HepG2 (cell line): Measurements from ENCODE around the gene CHCHD3. TPM values are rescaled to one million over a fixed set of nuclear protein-coding genes. Genes with fewer than 3 reads are reported as not detected.

Experiments
- ATAC-seq: fragments of 200-7000 bp; cut with Tn5 transposase; 3 replicates; pipeline ENCODE4 v1.9.1; 2020; ENCODE audit warnings: mild to moderate bottlenecking, moderate library complexity
- BruUV-seq: library from RNA; stranded (reverse); fragments of 400-500 nt; replicated peaks from 2 replicates; lab custom pipeline; 2021; lab: Mats Ljungman, UMichigan
- CTCF ChIA-PET: fragments of 300-600 bp; formaldehyde crosslinking; extraction: SDS; loops from one replicate; lab custom pipeline; 2021; ENCODE audit warnings: low total read pairs, inconsistent platforms, low intra/inter-chr PET ratio; lab: Yijun Ruan, JAX
- POLR2A ChIA-PET: fragments of 350-600 bp; sonication (Branson Sonifier 250); formaldehyde crosslinking; loops from one replicate; lab custom pipeline; 2020; ENCODE audit warnings: antibody characterized with exemption, inconsistent platforms; lab: Yijun Ruan, JAX
- DNase-seq: peaks from one replicate; pipeline ENCODE4 v3.0.0-alpha.2; 2015; ENCODE audit warnings: low spot score
- FAIRE-seq: peaks from 3 replicates; lab custom pipeline; 2011; peaks lifted over from hg19 to GRCh38; lab: Jason Lieb, UNC
- H2AFZ ChIP-seq: one replicate; pipeline ENCODE4 v1.6.1; 2011; ENCODE audit warnings: low read length, inconsistent platforms
- H3K27ac ChIP-seq: fragments of 300-600 bp; 3 replicates; pipeline ENCODE4 v1.8.0; 2011; ENCODE audit warnings: mixed run types, mild to moderate bottlenecking, mixed read lengths, low read length, inconsistent platforms; ENCODE audit not compliant: insufficient read depth; ENCODE audit errors: extremely low read length
- H3K27me3 ChIP-seq, 2 experiments: fragments of 200-600 bp in 1 of 2; 2 replicates in 1 of 2; 3 replicates in 1 of 2; pipeline versions ENCODE4 v1.6.0 to v1.8.0; 2011; ENCODE audit warnings: low read length in 2 of 2, mild to moderate bottlenecking in 2 of 2, moderate library complexity in 2 of 2, inconsistent platforms in 1 of 2; ENCODE audit not compliant: insufficient read depth in 2 of 2, control insufficient read depth in 1 of 2
- H3K36me3 ChIP-seq, 2 experiments: fragments of 200-600 bp in 1 of 2; replicated peaks in 1 of 2; 2 replicates in 1 of 2; 3 replicates in 1 of 2; pipeline versions ENCODE4 v1.5.1 to v1.8.0; 2011; ENCODE audit warnings: low read length in 2 of 2, inconsistent platforms in 1 of 2; ENCODE audit not compliant: insufficient read depth in 2 of 2, control insufficient read depth in 1 of 2
- H3K4me1 ChIP-seq: 2 replicates; pipeline ENCODE4 v1.5.1; 2012; ENCODE audit warnings: low read length, inconsistent platforms; ENCODE audit not compliant: insufficient read depth
- H3K4me2 ChIP-seq: 2 replicates; pipeline ENCODE4 v1.6.0; 2011; ENCODE audit warnings: low read depth, low read length, inconsistent platforms
- H3K4me3 ChIP-seq, 3 experiments: fragments of 200-600 bp in 1 of 3; sonication (generic), shearing (Covaris generic) in 1 of 3; replicated peaks in 1 of 3; 2 replicates each; pipeline ENCODE4 v1.5.1; 2011 to 2016; ENCODE audit warnings: low read length in 3 of 3, inconsistent platforms in 2 of 3, low read depth in 2 of 3, mild to moderate bottlenecking in 2 of 3, control low read depth in 1 of 3, mixed read lengths in 1 of 3; ENCODE audit not compliant: insufficient read depth in 1 of 3
- H3K79me2 ChIP-seq: one replicate; pipeline ENCODE4 v1.6.1; 2011; ENCODE audit warnings: low read length, inconsistent platforms; ENCODE audit not compliant: insufficient read depth
- H3K9ac ChIP-seq: 2 replicates; pipeline ENCODE4 v1.6.0; 2011; ENCODE audit warnings: mild to moderate bottlenecking, low read depth, low read length, inconsistent platforms; ENCODE audit not compliant: insufficient read depth
- H3K9me3 ChIP-seq: 2 replicates; pipeline ENCODE4 v1.5.1; 2012; ENCODE audit warnings: mild to moderate bottlenecking, low read length
- H4K20me1 ChIP-seq: 2 replicates; pipeline ENCODE4 v1.6.0; 2011; ENCODE audit warnings: inconsistent platforms, mild to moderate bottlenecking, low read length, moderate library complexity; ENCODE audit not compliant: insufficient read depth
- ATF7 ChIP-seq, 2 experiments: fragments of 450-650 bp in 1 of 2; sonication (generic) in 1 of 2; formaldehyde crosslinking in 1 of 2; IDR thresholded peaks; 2 replicates each; pipeline versions ENCODE4 v1.4.0 to v1.6.1; 2016 to 2020; ENCODE audit warnings: antibody characterized with exemption in 1 of 2, mild to moderate bottlenecking in 1 of 2, missing genetic modification reagents in 1 of 2
- CERS6 ChIP-seq: sonication (generic); formaldehyde crosslinking; IDR thresholded peaks from 2 replicates; pipeline ENCODE4 v1.5.0; 2020; ENCODE audit warnings: missing genetic modification reagents
- CREB1 ChIP-seq, 2 experiments: fragments of 450-650 bp in 1 of 2; IDR thresholded peaks; 2 replicates each; pipeline ENCODE4 v1.6.1; 2016 to 2017; ENCODE audit warnings: control low read depth in 1 of 2, mild to moderate bottlenecking in 1 of 2, missing compliant biosample characterization in 1 of 2, missing genetic modification characterization in 1 of 2
- DNMT3B ChIP-seq: conservative IDR thresholded peaks from 2 replicates; pipeline ENCODE4 v1.6.1; 2016; ENCODE audit warnings: missing biosample characterization, control low read depth
- HOMEZ ChIP-seq: IDR thresholded peaks from 2 replicates; pipeline ENCODE4 v1.6.1; 2016; ENCODE audit warnings: low read depth
- NR2F6 ChIP-seq, 2 experiments: IDR thresholded peaks; 2 replicates each; pipeline ENCODE4 v1.6.1; 2016; ENCODE audit warnings: antibody characterized with exemption in 1 of 2, mild to moderate bottlenecking in 1 of 2
- SPEN ChIP-seq: sonication (generic); formaldehyde crosslinking; IDR thresholded peaks from 2 replicates; pipeline ENCODE4 v1.5.1; 2020; ENCODE audit warnings: low read depth, mild to moderate bottlenecking, missing genetic modification reagents
- ZNF331 ChIP-seq: sonication (generic); formaldehyde crosslinking; IDR thresholded peaks from 2 replicates; pipeline ENCODE4 v1.4.0; 2020; ENCODE audit warnings: missing genetic modification reagents
- ZNF557 ChIP-seq: sonication (generic); formaldehyde crosslinking; IDR thresholded peaks from 2 replicates; pipeline ENCODE4 v1.4.0; 2020; ENCODE audit warnings: missing genetic modification reagents
- ZNF841 ChIP-seq: sonication (generic); formaldehyde crosslinking; IDR thresholded peaks from 2 replicates; pipeline ENCODE4 v1.8.1; 2023; ENCODE audit warnings: missing genetic modification reagents, borderline replicate concordance
- WGBS: methylation state at CpG from one replicate; pipeline ENCODE4 v1.1.6; 2017; ENCODE audit warnings: low lambda C conversion rate; 5-methylcytosine and 5-hydroxymethylcytosine counted together
- in situ Hi-C: cut with HindIII; loops from 2 replicates; pipeline ENCODE4 v1.10.0; 2017; ENCODE audit warnings: low pct_unique_long_range_greater_than_20kb; ENCODE audit not compliant: extremely low pct_ligation_motif_present
- intact Hi-C: fragments of 100-400 bp; cut with micrococcal nuclease; formaldehyde crosslinking; loops from one replicate; pipeline ENCODE4 v1.10.0; 2022; ENCODE audit not compliant: unreplicated experiment
- polyA plus RNA-seq, 8 experiments: library from polyadenylated mRNA; depleted of rRNA in 3 of 8; stranded (reverse) in 7 of 8; unstranded in 1 of 8; fragments of >200 nt; fragmentation: Illumina TruSeq in 4 of 8; extraction: Trizol in 4 of 8; gene quantifications; 2 replicates each; pipeline versions ENCODE4 v1.2.1 to v1.2.3, GENCODE V29; 2011 to 2016; ENCODE audit warnings: low read depth in 4 of 8, missing spikeins in 1 of 8, mixed read lengths in 1 of 8; ENCODE audit not compliant: insufficient read depth in 1 of 8
- total RNA-seq, 5 experiments: library from RNA; depleted of rRNA; stranded (reverse); fragments of >200 nt; fragmentation: Illumina TruSeq; extraction: Trizol; gene quantifications; 2 replicates each; pipeline ENCODE4 v1.2.3, GENCODE V29; 2016; ENCODE audit warnings: low read depth in 1 of 5

The CHCHD3 gene
- total and polyA plus RNA-seq, 2 of the 13 experiments (the other 11 are each of a cell fraction or from before 2014, with no cell fraction given) = 32.7 to 86.8 TPM

DNA sequence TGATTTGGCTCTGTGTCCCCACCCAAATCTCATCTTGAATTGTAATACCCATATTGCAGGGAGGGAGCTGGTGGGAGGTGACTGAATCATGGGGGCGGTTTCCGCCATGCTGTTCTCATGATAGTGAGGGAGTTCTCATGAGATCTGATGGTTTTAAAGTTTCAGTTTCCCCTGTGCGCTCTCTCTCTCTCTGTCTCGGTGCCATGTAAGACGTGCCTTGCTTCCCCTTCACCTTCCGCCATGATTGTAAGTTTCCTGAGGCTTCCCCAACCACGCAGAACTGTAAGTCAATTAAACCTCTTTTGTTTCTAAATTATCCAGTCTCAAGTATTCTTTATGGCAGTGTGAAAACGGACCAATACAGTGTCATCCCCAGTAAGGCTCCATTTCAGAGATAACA lies 48.3 kb upstream of the CHCHD3 start:
- no TSS peak for BruUV-seq
- CTCF ChIA-PET = no interaction called here
- TF ChIP-seq CERS6 (CRISPR knock-in tag) (no peak), DNMT3B (no peak), ZNF331 (no peak), ZNF841 (no peak), SPEN (no peak), ZNF557 (CRISPR knock-in tag) (no peak), HOMEZ (CRISPR knock-in tag) (no peak)
- TF ChIP-seq, all 625 proteins: peak for 0

DNA sequence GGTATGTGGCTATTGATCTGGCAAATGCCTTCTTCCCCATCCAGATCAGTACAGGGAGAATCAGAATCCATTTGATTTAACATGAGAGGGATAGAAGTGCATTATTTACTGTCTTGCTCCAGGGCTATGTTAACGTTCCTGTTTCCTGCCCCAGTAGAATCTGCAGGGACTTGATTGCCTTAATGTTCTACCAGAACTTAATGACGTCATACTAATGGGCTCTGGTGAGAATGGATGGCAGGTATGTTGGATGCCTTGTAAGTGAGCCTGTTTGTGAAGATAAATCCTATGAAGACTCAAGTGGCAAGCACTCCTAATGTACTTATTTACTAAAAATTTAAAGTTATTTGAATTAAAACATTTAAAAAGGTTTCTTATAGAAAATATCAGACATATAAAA lies 44.5 kb upstream of the CHCHD3 start:
- H3K9me3 ChIP-seq = no peaks in the 10 kb centered on the region
- no peak overlapping the region for H2AFZ ChIP-seq
- intact Hi-C loops (no loop called here), in situ Hi-C loops (no loop called here)
- 0% methylated on average over 2 of the region's 2 CpGs for WGBS
- H3K4me3 ChIP-seq = no peak overlapping the region
- ChIA-PET POLR2A (no interaction called here), CTCF (no interaction called here)
- H3K36me3 ChIP-seq = no peaks in the 10 kb centered on the region
- no peaks in the 10 kb centered on the region for H3K79me2 ChIP-seq
- no peaks in the 10 kb centered on the region for H3K4me1 ChIP-seq
- H4K20me1 ChIP-seq = no peaks in the 10 kb centered on the region
- no peak for DNase-seq
- TF ChIP-seq ATF7 (IDR thresholded peaks at IDR 0.05) (peak; percentile 97), ATF7 (CRISPR knock-in tag; IDR thresholded peaks at IDR 0.05) (no peak), CREB1 (IDR thresholded peaks at IDR 0.05) (peak; percentile 88), CREB1 (CRISPR knock-in tag; IDR thresholded peaks at IDR 0.05) (no peak), NR2F6 (IDR thresholded peaks at IDR 0.05) (no peak), NR2F6 (CRISPR knock-in tag; IDR thresholded peaks at IDR 0.05) (no peak)
- no peaks in the 10 kb centered on the region for H3K27me3 ChIP-seq
- H3K4me2 ChIP-seq = no peak overlapping the region
- no peak for FAIRE-seq
- H3K27ac ChIP-seq = no peak overlapping the region
- ATAC-seq = no peak
- H3K9ac ChIP-seq = no peak overlapping the region
- BruUV-seq = no TSS peak

More for the DNA sequence above, 48.3 kb upstream of the CHCHD3 start:
- Histone ChIP-seq H2AFZ (no peak overlapping the region), H3K9ac (no peak overlapping the region), H4K20me1 (no peaks in the 10 kb centered on the region), H3K27ac (no peak overlapping the region), H3K27me3 (peaks cover 0 to 7% of the 10 kb centered on the region in 2 experiments; a peak in 1 of 5 replicates), H3K4me1 (no peaks in the 10 kb centered on the region), H3K4me3 (no peak overlapping the region), H3K9me3 (no peaks in the 10 kb centered on the region), H3K36me3 (no peaks in the 10 kb centered on the region), H3K4me2 (no peak overlapping the region), H3K79me2 (no peaks in the 10 kb centered on the region)
- DNase-seq = no peak
- intact Hi-C loops = no loop called here
- in situ Hi-C loops = no loop called here
- POLR2A ChIA-PET = no interaction called here
- ATAC-seq = no peak
- FAIRE-seq = no peak
- 41% methylated on average over 8 of the region's 8 CpGs for WGBS
